GM19238 (cell line): ENCODE results near the gene MYCBPAP.
"Not testable (repeated sequence)": the region's sequence is repeated elsewhere in the genome, so short reads cannot be mapped to it uniquely, and the experiment has no call there.

Experiments
- DNase-seq: peaks from one replicate; pipeline ENCODE4 v3.0.0; 2011; ENCODE audit warnings: low spot score; ENCODE audit not compliant: insufficient read length

MYCBPAP gene

DNA sequence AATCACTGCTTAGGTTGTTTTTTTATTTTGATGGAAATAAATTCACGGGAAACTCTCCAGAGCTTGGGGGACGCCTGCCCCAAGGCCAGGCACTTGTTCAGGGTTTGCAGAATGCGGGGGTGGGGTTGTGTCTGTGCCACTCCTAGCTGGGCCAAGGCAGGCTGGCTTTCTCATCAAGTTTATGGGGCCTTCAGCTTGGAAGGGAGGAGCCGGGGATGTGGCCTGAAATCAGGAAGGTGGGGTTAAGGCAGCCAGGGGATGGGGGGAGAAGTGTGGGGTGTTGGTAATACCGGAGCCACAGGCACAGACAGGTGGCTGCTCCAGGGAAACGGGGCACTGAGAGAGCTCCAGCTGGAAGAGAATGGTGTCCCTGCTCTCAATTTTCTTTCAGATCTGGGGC, 37.8 kb upstream of the MYCBPAP start:
- DNase-seq: no peak

DNA sequence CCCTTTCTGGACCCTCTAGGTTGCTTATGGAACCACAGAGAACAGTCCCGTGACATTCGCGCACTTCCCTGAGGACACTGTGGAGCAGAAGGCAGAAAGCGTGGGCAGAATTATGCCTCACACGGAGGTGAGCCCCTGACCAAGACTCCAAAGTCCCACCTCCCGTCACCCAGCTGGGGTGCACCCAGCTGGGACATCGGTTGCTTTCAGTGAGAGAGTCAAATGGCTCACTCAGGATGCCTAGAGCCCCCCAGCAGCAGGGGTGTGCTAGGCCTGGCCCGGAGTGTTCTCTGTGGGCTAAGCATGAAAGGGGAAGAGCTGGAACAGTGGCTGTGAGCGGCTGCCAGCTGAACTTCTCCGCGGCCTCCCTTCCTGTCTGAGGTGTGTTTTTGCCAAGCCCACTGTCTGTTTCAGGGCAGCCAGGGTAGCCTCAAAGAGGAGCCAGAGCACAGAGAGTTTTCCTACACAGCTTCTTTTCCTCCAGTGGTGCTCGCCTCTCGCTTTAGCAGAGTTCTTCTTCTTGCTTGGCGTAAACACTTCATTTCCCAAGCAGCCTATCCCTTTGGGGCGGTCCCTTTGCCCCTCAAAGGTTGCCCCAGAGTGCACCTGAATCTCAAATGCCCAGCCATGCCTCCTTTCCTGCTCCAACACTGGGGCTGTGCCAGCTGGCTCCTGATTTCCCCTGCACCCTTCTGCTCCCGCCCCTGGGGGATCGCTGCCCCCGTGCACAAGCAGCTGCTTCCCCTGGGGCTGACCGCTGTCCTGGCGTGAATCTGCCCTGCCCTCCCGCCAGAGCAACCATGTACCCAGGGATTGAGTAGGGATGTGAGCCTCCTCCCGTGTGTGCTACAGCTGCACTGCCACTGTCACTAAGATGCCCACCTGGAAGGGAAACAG, 37.0 kb upstream of the MYCBPAP start:
- DNase-seq: no peak

DNA sequence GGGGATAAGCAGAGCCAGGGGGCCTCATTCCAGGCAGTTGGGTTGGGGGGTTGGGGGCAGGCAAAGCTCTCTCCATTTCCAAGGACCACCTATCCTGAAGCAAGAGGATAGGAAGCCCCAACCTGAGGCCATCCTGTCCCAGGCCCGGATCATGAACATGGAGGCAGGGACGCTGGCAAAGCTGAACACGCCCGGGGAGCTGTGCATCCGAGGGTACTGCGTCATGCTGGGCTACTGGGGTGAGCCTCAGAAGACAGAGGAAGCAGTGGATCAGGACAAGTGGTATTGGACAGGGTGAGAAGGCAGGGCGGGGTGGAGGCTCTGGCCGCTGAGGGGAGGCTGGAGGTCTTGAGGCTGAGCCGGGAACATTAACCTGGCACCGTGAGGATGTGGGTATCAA, 36.0 kb upstream of the MYCBPAP start:
- no peak for DNase-seq

DNA sequence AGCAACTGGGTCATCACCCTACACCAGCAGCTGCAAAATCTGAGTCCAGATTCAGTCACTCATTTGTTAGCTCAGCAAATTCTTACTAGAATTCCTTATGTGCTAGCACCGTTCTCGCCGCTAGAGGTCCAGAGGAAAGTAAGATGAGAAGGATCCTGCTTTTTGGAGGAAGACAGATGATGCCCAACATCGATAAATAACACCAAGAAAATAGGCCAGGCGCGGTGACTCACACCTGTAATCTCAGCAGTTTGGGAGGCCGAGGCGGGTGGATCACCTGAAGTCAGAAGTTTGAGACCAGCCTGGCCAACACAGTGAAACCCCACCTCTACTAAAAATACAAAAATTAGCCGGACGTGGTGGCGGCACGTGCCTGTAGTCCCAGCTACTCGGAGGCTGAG, 35.5 kb upstream of the MYCBPAP start:
- not testable (repeated sequence) for DNase-seq

DNA sequence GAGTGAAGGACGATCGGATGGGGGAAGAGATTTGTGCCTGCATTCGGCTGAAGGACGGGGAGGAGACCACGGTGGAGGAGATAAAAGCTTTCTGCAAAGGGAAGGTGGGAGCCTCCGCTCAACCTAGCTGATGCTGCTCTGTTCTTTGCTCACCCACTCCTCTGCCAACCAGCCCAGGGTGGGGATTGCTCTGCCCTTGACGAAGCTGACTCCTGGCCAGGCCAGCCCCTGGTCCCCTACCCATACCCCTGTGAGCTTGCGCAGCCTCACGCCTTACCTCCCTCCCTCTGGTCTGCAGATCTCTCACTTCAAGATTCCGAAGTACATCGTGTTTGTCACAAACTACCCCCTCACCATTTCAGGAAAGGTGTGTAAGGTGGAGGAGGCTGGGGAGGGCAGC, 34.3 kb upstream of the MYCBPAP start:
- no peak for DNase-seq

DNA sequence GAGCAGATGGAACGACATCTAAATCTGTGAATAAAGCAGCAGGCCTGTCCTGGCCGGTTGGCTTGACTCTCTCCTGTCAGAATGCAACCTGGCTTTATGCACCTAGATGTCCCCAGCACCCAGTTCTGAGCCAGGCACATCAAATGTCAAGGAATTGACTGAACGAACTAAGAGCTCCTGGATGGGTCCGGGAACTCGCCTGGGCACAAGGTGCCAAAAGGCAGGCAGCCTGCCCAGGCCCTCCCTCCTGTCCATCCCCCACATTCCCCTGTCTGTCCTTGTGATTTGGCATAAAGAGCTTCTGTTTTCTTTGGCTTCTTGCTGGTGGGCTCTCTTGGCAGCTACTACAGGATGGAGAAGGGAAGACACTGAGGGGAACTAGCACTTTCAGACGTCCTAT, 33.7 kb upstream of the MYCBPAP start:
- DNase-seq: no peak

DNA sequence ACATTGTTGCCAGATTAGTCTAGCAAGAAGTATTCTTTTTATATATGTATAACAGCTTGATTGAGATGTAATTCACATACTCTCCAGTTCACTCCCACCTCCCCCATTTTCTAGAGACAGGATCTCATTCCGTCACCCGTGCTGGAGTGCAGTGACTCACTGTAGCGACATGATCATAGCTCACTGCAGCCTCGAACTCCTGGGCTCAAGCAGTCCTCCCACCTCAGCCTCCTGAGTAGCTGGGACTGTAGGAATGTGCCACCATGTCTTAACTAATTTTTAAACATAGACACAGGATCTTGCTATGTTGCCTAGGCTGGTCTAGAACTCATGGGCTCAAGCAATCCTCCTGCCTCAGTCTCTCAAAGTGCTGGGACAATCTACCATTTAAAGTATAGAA, 32.9 kb upstream of the MYCBPAP start:
- DNase-seq: no peak

DNA sequence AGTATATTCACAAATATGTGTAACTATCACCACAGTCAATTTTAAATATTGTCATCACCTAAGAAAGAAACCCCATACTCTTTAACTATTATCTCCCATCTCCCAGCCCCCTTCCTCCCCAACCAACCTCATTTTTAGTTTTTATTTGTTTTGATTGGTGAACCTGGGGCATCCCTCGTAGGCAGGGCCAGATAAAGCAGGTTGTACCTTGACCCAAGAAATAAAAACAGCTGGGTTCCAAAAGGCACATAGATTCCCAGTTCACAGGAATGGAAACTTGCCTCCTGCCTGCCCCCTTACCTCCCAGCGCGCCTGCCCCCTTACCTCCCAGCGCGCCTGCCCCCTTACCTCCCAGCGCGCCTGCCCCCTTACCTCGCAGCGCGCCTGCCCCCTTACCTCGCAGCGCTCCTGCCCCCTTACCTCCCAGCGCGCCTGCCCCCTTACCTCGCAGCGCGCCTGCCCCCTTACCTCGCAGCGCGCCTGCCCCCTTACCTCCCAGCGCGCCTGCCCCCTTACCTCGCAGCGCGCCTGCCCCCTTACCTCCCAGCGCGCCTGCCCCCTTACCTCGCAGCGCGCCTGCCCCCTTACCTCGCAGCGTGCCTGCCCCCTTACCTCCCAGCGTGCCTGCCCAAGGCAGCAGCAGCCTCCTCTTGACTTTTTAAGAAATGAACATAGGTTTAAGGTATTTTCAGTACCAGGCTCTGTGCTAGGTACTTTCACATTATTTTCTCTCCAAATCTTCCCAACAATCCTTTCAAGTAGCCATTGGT, 32.3 kb upstream of the MYCBPAP start:
- DNase-seq: not testable (repeated sequence)

DNA sequence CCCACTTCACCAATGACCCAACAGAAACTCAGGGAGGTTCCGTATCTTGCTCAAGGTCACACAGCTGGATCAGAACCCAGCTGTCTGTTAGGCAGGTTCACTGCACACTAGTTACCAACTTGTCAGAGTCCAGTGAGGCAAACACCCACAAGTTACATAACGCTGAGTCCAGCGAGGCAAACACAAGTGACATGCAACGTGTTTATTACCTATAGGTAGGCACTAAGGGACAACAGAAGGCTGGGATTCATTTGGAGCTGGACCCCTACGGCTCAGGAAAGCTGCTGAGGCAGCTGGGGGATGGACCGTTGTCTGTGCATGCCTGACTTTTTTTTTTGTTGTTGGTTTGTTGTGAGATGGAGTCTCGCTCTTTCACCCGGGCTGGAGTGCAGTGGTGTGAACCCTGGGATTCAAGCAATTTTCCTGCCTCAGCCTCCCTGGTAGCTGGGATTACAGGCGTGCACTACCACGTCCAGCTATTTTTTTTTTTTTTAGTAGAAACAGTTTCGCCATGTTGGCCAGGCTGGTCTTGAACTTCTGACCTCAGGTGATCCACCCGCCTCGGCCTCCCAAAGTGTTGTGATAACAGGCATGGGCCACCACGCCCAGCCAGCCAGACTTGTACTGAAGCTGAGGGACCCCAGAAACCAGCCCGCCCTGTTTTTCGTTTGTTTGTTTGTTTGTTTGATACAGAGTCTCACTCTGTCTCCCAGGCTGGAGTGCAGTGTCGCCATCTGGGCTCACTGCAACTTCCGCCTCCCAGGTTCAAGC, 31.5 kb upstream of the MYCBPAP start:
- no peak for DNase-seq

DNA sequence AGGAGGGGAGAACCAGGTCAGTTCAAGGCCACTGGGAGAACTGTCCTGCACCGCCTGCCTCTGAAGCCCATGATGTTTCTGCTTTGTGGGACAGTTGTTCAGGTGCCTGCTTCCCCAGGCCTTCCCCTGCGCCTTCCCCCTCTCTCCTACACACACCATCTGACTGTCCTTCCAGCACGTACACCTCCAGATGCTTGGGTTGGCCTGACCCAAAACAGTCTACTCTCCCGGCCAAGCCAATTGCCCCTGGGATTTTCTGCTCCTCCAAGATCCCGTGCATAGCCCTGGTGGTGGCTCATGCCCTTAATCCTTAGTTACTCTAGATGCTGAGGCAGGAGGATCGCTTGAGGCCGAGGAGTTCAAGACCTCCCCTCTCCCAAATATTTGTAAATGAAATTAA, 30.3 kb upstream of the MYCBPAP start:
- DNase-seq: no peak

DNA sequence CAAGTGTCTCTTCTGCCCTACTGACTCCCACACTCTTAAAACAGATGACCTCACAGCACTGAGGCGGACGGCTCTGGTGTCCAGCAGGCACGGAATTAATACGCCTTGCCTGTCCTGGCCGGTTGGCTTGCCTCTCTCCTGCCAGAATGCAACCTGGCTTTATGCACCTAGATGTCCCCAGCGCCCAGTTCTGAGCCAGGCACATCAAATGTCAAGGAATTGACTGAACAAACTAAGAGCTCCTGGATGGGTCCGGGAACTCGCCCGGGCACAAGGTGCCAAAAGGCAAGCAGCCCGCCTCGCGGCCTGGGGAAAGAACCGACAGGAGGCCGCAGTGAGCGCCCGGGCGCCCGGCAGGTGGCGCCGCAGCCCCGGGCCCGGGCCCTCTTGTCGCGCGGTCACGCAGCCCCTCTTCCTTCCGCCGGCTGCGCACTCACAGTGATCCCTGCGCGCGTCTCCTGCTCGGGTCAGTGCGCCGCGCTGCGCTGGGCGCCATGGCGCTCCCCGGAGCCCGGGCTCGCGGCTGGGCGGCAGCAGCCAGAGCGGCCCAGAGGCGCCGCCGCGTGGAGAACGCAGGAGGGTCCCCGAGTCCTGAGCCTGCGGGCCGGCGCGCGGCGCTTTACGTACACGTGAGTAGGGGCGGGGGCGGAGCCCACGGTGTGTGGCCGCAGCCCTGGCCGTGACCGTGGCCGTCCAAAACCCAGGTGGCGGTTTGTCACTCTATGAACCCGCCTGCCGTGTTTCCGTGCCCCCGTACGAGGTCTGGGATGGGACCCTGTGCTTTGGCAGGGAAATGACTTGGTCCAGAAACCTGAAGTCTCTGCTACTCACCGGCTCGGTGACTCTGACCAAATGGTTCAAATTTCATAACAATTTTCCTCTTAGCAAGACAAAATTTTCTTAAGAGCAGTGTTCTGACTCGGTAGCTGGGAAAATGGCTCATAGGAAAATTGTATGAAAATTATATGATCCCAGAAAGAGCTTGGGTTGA, 29.6 kb upstream of the MYCBPAP start, which contains the start of gene RSAD1:
Gene RSAD1, plus strand, starts transcription at position 470 of the 991 bp plus-strand sequence. Its CDS starts 25 bp downstream, at position 495.
- peak; percentile 88 for DNase-seq

DNA sequence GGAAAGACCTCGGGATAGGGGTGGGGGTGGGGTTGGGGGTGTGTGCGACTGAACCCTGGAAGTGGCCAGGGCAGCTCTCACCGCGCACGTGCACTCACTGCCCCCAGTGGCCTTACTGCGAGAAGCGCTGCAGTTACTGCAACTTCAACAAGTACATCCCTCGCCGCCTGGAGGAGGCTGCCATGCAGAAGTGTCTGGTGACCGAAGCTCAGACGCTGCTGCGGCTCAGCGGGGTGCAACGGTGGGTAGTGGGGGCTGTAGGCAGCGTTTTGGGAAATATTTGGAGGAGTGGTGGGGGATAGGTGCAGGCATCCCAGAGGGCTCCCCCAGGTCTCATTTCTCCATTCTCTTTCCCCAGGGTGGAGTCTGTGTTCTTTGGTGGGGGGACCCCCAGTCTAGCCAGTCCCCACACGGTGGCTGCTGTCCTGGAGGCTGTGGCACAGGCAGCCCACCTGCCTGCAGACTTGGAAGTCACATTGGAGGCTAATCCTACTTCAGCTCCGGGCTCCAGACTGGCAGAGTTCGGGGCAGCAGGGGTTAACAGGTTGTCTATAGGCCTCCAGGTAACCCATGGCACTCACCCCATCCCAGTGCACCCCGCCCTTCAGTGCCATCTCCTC, 28.6 kb upstream of the MYCBPAP start:
- peak; percentile 72 for DNase-seq

DNA sequence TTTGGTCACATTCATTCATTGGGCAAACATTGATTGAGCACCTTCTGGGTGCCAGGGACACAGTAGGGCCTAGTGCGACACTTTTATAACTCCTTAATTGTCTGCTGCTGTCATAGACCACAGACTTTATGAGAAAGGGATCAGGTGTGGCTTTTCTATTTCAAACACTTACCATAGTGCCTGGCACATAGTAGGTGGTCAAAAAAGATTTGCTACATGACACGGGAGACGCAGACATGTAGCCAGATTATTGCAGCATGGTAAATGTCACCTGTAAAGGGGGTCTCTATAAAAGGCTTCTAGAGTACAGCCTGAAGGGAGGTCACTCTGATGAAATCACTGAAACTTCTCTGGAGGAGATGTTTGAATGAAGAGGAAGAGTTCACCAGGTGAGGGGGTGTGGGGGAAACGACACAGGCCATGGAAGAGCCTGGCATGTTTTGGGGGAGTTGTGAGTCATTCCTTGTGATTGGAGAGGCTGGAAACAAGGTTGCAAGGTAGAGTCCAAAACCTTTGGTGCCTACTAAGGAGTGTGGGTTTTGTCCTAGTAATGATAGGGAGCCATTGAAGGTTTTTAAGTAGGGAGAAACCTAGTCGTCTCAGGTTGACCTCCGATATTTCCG, 28.0 kb upstream of the MYCBPAP start:
- DNase-seq: no peak

DNA sequence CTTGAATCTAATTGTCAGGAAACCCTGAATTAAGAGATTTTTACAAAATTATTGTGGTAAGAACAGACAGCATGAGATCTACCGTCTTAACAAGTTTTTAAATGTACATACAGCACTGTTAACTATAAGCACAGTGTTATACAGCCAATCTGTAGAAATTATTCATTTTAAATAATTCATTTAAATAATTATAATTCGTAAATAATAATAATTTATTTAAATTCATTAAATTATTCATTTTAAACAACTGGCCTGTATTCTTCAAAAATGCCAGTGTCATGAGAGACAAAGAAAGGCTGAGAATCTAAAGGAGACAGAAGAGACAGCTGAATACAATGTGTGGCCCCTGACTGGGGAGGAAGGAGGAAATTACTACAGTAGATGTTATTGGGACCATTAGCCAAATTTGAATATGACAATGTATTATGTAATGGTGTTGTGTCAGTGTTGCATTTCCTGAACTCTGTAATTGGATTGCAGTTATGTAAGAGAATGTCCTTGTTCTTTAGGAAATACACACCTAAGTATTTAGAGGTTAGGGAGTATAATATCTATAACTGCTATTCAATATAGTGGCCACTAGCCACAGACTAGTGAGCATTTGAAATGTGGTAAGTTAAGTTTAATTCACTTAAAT, 27.3 kb upstream of the MYCBPAP start:
- DNase-seq: no peak

DNA sequence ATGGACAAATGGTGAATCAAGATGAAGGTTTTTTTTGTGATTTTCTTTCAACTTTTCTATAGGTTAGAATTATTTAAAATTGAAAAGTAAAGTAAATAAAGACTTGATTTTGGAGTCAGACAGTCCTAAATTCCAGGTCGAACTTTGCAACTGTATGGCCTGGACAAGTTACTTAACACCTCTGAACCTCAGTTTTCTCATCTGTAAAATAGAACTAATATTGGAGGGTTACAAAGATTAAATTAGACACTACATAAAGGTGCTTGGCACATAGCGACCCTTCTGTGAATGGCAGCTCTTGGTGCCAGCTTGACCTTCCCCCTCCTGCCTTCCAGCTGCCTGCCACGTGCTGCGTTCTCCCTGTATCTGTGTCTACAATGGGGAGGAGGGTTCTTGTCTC, 26.6 kb upstream of the MYCBPAP start:
- no peak for DNase-seq

DNA sequence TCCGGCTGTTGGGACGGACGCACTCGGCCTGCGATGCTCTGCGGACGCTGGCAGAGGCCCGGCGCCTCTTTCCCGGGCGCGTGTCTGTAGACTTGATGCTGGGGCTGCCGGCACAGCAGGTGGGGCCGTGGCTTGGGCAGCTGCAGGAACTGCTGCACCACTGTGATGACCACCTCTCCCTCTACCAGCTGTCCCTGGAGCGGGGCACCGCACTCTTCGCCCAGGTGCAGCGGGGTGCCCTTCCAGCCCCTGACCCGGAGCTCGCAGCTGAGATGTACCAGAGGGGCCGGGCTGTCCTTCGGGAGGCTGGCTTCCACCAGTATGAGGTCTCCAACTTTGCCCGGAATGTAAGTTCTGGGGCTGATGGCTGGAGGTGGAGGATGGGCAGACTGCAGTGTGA, 26.1 kb upstream of the MYCBPAP start:
- DNase-seq: no peak

DNA sequence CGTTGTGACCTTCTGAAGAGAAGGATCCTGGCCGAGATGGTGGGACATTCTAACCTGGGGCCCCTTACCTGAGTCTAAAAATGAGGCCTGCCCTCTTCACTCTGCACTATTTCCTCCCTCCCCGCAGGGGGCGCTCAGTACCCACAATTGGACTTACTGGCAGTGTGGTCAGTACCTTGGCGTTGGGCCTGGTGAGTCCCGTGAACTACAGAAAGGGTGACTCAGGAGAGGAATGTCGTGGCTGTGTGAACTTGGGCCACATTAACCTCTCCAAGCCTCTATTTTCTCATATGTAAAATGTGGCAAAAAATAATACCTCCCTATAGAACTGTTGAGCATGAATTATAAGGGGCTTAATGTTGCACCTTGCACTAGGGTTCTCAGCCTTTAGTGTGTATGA, 25.7 kb upstream of the MYCBPAP start:
- DNase-seq: peak; percentile 60

DNA sequence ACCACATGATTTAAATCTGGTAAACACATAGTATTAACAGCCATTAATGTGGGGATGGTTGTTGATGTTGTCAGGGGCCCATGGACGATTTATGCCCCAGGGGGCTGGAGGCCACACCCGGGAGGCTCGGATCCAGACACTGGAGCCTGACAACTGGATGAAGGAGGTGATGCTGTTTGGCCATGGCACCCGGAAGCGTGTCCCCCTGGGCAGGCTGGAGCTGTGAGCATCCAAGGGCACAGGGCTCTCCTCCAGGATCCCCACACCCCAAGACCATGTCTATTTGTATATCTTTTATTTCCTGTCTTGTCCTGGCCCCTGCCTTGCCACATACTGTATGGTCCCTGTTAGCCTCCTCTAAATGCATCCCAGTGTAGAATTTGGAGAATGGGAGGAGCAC, 25.0 kb upstream of the MYCBPAP start:
- no peak for DNase-seq
